ENCODE measurements around the gene KIAA1958. TPM values are rescaled to one million over a fixed set of nuclear protein-coding genes. Genes with fewer than 3 reads are reported as not detected.

The KIAA1958 gene
- total RNA-seq, 2 donors from 2014 or later = 5.7 to 9.6 TPM

DNA sequence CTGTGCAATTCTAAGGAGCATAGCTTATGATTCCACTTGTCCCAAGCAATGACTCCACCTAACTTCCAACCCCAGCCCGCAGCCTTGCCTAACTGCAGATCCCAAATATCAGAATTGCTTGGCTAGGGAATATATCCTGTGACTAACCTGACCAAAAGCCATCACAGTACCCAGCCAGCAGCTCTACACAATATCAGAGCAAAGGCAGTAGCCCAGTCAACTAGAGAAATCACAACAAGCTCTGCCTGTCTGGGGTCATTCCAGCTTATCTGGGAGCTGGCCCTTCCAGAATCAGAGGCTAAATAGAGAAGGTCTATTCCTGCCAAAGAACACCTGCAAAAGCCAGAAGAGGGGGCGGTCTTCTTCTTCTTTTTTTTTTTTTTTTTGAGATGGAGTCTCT is 9.3 kb upstream of the KIAA1958 start:
- 96 to 100% methylated on average over 2 of the region's 2 CpGs for WGBS, 2 donors
- Histone ChIP-seq H3K36me3 (replicated peaks in 1 of 2; ENCODE audit: insufficient read depth in 1 of 2, low read depth in 2 of 2) (no peaks in the 10 kb centered on the region), H3K9me3 (no peaks in the 10 kb centered on the region), H3K27ac (no peak overlapping the region), H3K4me3 (no peak overlapping the region), H3K4me1 (no peaks in the 10 kb centered on the region), H3K27me3 (no peaks in the 10 kb centered on the region)
- TF ChIP-seq, protein P1, sequence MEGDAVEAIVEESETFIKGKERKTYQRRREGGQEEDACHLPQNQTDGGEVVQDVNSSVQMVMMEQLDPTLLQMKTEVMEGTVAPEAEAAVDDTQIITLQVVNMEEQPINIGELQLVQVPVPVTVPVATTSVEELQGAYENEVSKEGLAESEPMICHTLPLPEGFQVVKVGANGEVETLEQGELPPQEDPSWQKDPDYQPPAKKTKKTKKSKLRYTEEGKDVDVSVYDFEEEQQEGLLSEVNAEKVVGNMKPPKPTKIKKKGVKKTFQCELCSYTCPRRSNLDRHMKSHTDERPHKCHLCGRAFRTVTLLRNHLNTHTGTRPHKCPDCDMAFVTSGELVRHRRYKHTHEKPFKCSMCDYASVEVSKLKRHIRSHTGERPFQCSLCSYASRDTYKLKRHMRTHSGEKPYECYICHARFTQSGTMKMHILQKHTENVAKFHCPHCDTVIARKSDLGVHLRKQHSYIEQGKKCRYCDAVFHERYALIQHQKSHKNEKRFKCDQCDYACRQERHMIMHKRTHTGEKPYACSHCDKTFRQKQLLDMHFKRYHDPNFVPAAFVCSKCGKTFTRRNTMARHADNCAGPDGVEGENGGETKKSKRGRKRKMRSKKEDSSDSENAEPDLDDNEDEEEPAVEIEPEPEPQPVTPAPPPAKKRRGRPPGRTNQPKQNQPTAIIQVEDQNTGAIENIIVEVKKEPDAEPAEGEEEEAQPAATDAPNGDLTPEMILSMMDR (IDR thresholded peaks at IDR 0.05) = no peak
- TF ChIP-seq POLR2A (IDR thresholded peaks at IDR 0.05) = no peak
- intact Hi-C loops (cut with DNase I) = no loop called here
- no peak for ATAC-seq
- no peak for DNase-seq

DNA sequence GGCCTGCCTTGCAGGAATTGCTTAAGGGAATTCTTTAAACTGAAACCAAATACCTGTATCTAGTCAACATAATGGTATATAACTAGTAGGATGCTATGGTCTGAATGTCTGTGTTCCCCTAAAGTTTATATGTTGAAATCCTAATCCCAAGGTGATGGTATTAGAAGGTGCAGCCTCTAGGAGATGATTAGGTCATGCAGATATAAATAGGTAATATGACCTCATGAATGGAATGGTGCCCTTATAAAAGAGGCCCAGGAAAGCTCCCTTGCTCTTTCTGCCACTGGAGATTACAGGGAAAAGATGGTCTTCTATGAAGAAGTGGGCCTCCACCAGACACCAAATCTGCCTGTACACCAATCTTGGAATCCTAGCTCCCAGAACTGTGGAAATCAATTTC is 7.4 kb upstream of the KIAA1958 start:
- no peaks in the 10 kb centered on the region for H3K9me3 ChIP-seq
- TF ChIP-seq, protein P1 (IDR thresholded peaks at IDR 0.05) = no peak
- no peak for TF ChIP-seq POLR2A (IDR thresholded peaks at IDR 0.05)
- H3K36me3 ChIP-seq (replicated peaks in 1 of 2; ENCODE audit: insufficient read depth in 1 of 2, low read depth in 2 of 2) = no peaks in the 10 kb centered on the region
- no peaks in the 10 kb centered on the region for H3K4me1 ChIP-seq
- H3K27me3 ChIP-seq = no peaks in the 10 kb centered on the region
- H3K27ac ChIP-seq = no peak overlapping the region
- DNase-seq (no peak), ATAC-seq (no peak)
- intact Hi-C loops (cut with DNase I) = no loop called here
- no peak overlapping the region for H3K4me3 ChIP-seq

DNA sequence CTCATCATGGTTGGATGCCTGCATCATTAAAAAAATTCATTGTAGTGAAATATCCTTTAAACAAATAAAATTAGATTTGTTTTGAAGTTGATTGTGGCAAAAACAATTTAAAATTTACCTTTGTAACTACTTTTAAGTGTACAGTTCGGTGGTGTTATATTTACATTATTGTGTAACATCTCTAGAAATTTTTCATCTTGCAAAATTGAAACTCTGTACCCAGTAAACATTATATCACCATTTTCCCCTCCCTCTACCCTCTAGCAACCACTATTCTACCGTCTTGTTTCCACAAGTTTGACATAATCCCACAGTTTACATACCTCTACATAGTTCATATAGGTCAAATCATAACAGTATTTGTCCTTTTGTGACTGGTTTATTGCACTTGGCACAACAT is 2.0 kb upstream of the KIAA1958 start:
- no peaks in the 10 kb centered on the region for H3K27me3 ChIP-seq
- intact Hi-C loops (cut with DNase I) = no loop called here
- H3K9me3 ChIP-seq = no peaks in the 10 kb centered on the region
- no peak overlapping the region for H3K27ac ChIP-seq
- peaks cover 0 to 2% of the 10 kb centered on the region in 2 donors for H3K36me3 ChIP-seq (replicated peaks in 1 of 2; ENCODE audit: insufficient read depth in 1 of 2, low read depth in 2 of 2)
- TF ChIP-seq, protein P1 (IDR thresholded peaks at IDR 0.05) = no peak
- no peak for TF ChIP-seq POLR2A (IDR thresholded peaks at IDR 0.05)
- no peak for ATAC-seq
- peaks cover 26% of the 10 kb centered on the region for H3K4me1 ChIP-seq
- no peak for DNase-seq
- 86 to 97% methylated on average over 2 of the region's 2 CpGs for WGBS, 2 donors
- no peak overlapping the region for H3K4me3 ChIP-seq

DNA sequence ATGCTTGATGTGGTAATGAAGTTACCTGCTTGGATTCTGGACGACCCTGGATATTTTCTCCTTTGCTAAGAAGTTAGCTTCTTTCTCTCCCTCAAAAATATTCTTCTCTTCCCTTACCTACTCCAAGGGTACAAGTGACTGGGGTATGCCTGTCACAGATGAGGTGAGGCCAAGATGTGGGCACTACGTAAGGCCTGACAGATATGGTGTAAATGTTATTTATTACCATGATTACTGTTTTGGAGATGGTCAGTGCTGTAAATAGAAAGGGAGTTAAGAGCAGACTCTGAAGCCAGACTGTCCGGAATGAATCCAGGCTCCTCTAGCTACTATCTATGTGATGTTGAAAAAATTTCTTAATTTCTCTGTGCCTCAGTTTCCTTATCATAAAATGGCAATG is 1.1 kb upstream of the KIAA1958 start:
- ATAC-seq (no peak), DNase-seq (no peak)
- Histone ChIP-seq H3K9me3 (no peaks in the 10 kb centered on the region), H3K36me3 (replicated peaks in 1 of 2; ENCODE audit: insufficient read depth in 1 of 2, low read depth in 2 of 2) (peaks cover 0 to 2% of the 10 kb centered on the region in 2 donors), H3K4me1 (peaks cover 36% of the 10 kb centered on the region), H3K4me3 (no peak overlapping the region), H3K27me3 (no peaks in the 10 kb centered on the region), H3K27ac (no peak overlapping the region)
- intact Hi-C loops (cut with DNase I) = no loop called here
- TF ChIP-seq, protein P1 (IDR thresholded peaks at IDR 0.05) = no peak
- no peak for TF ChIP-seq POLR2A (IDR thresholded peaks at IDR 0.05)
- 77 to 86% methylated on average over 3 of the region's 3 CpGs for WGBS, 2 donors

DNA sequence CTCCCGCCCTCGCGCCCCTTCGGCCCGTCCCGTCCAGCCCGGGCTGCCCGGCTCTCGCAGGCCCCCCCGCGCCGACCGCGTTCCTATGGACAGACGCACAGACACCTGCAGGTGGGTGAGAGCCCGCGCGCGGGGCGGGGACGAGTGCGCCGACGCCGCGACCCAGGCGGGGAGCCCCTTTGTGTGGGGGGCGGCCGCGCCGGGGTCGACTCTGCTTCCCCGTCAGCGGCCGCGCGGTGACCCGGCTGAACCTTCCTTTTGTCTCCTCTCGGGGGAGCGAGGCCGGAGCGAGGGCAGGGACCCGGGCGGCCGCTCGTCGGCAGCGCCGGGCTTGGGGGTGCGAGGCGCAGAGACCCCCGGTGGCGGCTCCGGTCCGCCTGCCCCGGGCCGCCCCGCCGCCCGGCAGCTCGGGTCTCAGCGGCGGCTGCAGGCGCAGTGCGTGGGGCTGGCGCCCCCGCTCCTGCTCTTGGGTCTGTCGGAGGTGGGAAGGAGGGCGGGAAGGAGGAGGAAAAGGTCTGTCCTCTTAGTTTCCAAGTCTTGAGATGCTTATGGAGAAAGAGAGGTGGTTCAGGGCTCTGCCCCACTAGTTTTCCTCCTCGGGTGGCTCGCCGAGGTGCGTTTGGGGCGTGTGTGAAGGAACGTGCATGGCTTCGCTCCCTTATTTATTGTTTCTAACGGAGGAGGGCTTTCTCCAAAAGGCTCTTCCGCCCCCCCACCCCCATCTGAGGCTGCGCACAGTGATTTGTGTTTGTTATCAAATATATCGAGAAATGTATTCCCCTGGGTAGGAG is 576 bp downstream of the KIAA1958 start:
- peak overlapping the region; percentile 59 to 90 (median 86) for H3K27ac ChIP-seq
- H3K4me3 ChIP-seq = peak overlapping the region; percentile 76 to 96

More for the DNA sequence above, 576 bp downstream of the KIAA1958 start:
- intact Hi-C loops (cut with DNase I) = no loop called here
- peak; percentile 74 for ATAC-seq
- Histone ChIP-seq H3K27me3 (no peaks in the 10 kb centered on the region), H3K36me3 (replicated peaks in 1 of 2; ENCODE audit: insufficient read depth in 1 of 2, low read depth in 2 of 2) (peaks cover 0 to 2% of the 10 kb centered on the region in 2 donors), H3K4me1 (peaks cover 37% of the 10 kb centered on the region), H3K9me3 (no peaks in the 10 kb centered on the region)
- 0% methylated on average over 12 to 24 of the region's 80 CpGs for WGBS, 2 donors
- TF ChIP-seq POLR2A (IDR thresholded peaks at IDR 0.05) = no peak
- TF ChIP-seq, protein P1 (IDR thresholded peaks at IDR 0.05) = no peak
- peak; percentile 64 to 81 (median 72) for DNase-seq

Data from body of pancreas (tissue), 4 donors.